Fibroblast of upper back skin (primary cell): Measurements from ENCODE around the gene CMPK2.

Source experiments
- DNase-seq: peaks from one replicate; pipeline ENCODE4 v3.0.0-alpha.2; 2013

The CMPK2 gene

DNA sequence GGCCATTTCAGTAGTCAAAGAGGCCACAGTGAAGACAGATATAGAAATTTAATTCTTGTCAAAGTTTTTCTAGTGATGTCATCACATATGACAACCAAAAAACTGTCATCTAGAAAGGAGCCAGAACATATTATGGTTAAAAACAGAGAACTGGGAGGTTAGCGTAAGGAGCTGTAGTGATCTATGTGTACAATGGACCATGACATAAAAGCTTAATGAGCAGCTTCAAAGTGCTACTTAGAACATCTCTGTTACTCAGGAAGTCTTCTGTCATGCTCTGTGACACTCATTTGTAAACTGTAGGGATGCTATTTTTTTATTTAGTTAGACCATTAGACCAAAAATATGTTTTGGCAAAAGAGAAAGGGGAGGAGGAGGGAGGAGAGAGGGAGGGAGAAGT lies 57.3 kb downstream of the CMPK2 start:
- no peak for DNase-seq

DNA sequence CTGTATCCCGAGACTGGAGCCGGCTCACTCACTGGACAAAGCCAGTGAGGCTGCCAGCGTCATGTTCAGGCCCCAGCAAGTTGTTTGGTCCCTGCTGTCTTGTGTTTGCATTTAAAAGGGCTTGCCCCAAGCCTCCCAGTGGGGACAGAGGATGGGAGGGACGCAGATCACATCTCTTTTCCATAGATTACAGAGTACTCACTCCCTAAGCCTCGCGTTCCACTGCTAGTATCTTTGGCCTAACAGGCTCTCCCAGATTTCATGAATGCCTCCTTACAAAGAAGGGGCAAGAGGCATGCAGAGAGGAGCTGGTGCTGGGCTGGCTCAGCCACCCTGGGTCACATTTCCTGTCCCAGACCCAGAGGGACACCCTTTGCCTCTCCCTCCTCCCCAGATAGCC lies 59.1 kb downstream of the CMPK2 start:
- no peak for DNase-seq

GRCh38 chr2:6800553-6800952 lies 65.2 kb downstream of the CMPK2 start:
- peak; percentile 59 for DNase-seq
